OCI-LY3 (cell line): ENCODE results near the gene STX2.

Experiments used
- CTCF ChIP-seq: fragments of 200-600, 300-600 bp; sonication (generic); IDR thresholded peaks from 2 replicates; pipeline ENCODE4 v1.5.1; 2014; ENCODE audit warnings: antibody characterized with exemption, low read length, low read depth
- EZH2phosphoT487 ChIP-seq: fragments of 200-600 bp; shearing (Covaris generic); IDR thresholded peaks from 2 replicates; pipeline ENCODE4 v1.6.1; 2018; ENCODE audit warnings: antibody characterized with exemption, mixed run types, low read depth

GRCh38 chr12:130829391-130830245 lies 9.4 kb downstream of the STX2 start:
- TF ChIP-seq CTCF: no peak
- no peak for TF ChIP-seq EZH2phosphoT487
